HCT116 (cell line): ENCODE measurements around the gene DIDO1.

ENCODE experiments used
- CEBPB ChIP-seq: IDR thresholded peaks from 2 replicates; pipeline ENCODE4 v1.6.1; 2012; ENCODE audit warnings: low read depth
- CTCF ChIP-seq, 3 experiments: fragments of 200-600 bp in 1 of 3; sonication (generic) in 1 of 3; IDR thresholded peaks in 2 of 3; conservative IDR thresholded peaks in 1 of 3; 2 replicates each; pipeline ENCODE4 v1.5.1; 2012 to 2017; ENCODE audit warnings: low read depth in 2 of 3, low read length in 2 of 3, antibody characterized with exemption in 1 of 3, borderline replicate concordance in 1 of 3, control low read depth in 1 of 3, mild to moderate bottlenecking in 1 of 3, mixed read lengths in 1 of 3, mixed run types in 1 of 3, moderate library complexity in 1 of 3; ENCODE audit not compliant: insufficient read depth in 1 of 3
- EZH2 ChIP-seq: fragments of 200-600 bp; sonication (generic); IDR thresholded peaks from 2 replicates; pipeline ENCODE4 v1.6.1; 2017; ENCODE audit warnings: antibody characterized with exemption, mixed run types
- EZH2phosphoT487 ChIP-seq: fragments of 200-600 bp; IDR thresholded peaks from 2 replicates; pipeline ENCODE4 v1.6.1; 2018; ENCODE audit warnings: antibody characterized with exemption, borderline replicate concordance
- POLR2A ChIP-seq: IDR thresholded peaks from 2 replicates; pipeline ENCODE4 v1.7.0; 2011; ENCODE audit warnings: borderline replicate concordance; ENCODE audit not compliant: insufficient read depth, insufficient read length; ENCODE audit errors: extremely low read depth
- SIN3A ChIP-seq: IDR thresholded peaks from 2 replicates; pipeline ENCODE4 v1.6.1; 2012; ENCODE audit warnings: low read depth
- YY1 ChIP-seq: IDR thresholded peaks from 2 replicates; pipeline ENCODE4 v1.6.1; 2011; ENCODE audit warnings: low read length, low read depth, moderate library complexity, mild to moderate bottlenecking; ENCODE audit not compliant: insufficient replicate concordance; ENCODE audit errors: extremely low read depth
- ZFX ChIP-seq: fragments of 450-650 bp; IDR thresholded peaks from 2 replicates; pipeline ENCODE4 v1.6.1; 2017

- TF ChIP-seq SIN3A (no peak), ZFX (no peak), CTCF (IDR thresholded peaks at IDR 0.05 in 2 of 3, conservative IDR thresholded peaks at IDR 0.05 in 1 of 3; ENCODE audit: borderline replicate concordance in 1 of 3, insufficient read depth in 1 of 3, low read depth in 2 of 3, low read length in 2 of 3) (no peak), EZH2 (no peak), YY1 (no peak), POLR2A (no peak), CEBPB (no peak), EZH2phosphoT487 (no peak)
These were observed 53.0 kb downstream of the DIDO1 start for GRCh38 chr20:62873280-62873679.
